Umbilical cord (tissue), 2 donors: ENCODE data around the gene SREBF1. TPM values are rescaled to one million over a fixed set of nuclear protein-coding genes. Genes with fewer than 3 reads are reported as not detected.
"Not testable (repeated sequence)": the region's sequence is repeated elsewhere in the genome, so short reads cannot be mapped to it uniquely, and the experiment has no call there.

Source experiments
- DNase-seq: peaks from one replicate; pipeline ENCODE4 v3.0.0-alpha.2; 2015; ENCODE audit warnings: low spot score
- total RNA-seq: library from RNA; depleted of rRNA; stranded (reverse); fragments of >200 nt; gene quantifications from one replicate; pipeline ENCODE4 v1.2.3, GENCODE V29; 2014; ENCODE audit warnings: low replicate concordance; ENCODE audit not compliant: insufficient read depth

SREBF1 gene
- total RNA-seq, 1 donor from 2014 or later: 62.6 TPM

GRCh38 chr17:17812211-17813054 is 24.4 kb downstream of the SREBF1 start:
- peak; percentile 66 for DNase-seq

- DNase-seq: peak; percentile 63
Observed at GRCh38 chr17:17811381-17812210, 25.2 kb downstream of the SREBF1 start.

GRCh38 chr17:17810895-17811248 is 25.9 kb downstream of the SREBF1 start:
- DNase-seq: no peak

DNA sequence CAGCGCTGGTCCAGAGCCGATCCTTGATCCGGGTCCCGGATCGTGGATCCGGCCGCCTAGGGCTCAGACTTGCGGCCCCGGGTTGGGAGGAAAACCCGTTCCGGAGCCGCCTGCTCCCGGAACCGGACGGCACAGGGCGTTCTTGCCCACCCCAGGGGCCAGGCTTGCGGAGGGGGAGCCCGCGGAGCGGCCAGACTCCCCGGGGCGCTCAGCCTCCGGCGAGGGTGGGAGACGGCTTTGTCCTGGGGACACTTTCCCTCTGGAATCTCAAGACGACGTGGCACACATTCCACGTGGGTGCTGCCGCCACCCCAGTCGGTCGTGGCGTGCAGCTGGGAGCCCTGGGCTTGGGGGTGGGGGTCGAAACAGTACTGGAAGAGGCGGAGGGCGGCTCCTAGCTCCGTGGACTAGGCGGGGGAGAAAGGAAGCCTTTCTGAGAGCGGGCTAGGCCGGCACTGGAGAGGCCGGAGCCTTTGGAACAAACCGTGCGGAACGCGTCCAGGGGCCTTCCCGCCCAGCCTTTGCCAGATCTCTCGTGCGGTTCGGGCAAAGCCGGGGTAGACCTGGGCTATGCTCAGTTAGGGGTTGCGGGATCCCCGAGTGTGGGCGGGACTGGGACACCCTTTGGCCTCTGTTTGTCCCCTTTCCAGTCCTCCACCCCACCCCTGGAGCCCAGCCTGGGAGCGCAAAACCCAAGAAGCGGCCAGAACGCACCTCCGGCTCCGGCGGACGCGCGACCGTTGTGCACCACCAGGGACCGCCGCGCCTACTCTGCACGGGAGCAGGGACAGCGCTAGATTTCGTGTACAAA is 26.5 kb downstream of the SREBF1 start:
- peak; percentile 76 for DNase-seq

DNA sequence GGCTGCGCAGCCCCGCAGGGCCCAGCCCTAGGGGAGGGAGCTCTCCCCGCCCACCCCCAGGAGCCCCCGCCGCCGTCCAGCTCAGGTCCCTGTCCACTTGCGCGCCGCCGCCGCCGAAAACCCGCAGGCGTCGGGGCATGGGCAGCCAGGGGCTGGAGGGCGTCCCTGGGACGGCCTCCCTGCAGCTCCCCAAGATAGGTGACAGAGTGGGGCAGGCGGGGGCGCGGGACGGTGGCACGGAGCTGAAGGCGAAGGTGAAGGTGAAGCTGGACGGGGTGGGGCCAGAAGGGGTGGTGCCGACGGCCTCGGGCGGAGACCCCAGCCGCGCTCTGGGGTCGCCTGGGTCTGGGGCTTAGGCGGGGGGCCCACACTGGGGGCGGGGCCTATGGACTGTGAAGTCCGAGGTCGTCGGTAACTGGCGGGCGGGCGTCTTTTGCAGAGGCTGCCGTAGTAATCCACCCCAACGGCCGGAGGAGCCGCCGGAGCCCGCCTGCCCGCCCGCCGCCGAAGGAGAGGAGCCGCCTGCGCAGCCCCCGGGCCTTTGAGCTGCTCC is 27.2 kb downstream of the SREBF1 start:
- no peak for DNase-seq

DNA sequence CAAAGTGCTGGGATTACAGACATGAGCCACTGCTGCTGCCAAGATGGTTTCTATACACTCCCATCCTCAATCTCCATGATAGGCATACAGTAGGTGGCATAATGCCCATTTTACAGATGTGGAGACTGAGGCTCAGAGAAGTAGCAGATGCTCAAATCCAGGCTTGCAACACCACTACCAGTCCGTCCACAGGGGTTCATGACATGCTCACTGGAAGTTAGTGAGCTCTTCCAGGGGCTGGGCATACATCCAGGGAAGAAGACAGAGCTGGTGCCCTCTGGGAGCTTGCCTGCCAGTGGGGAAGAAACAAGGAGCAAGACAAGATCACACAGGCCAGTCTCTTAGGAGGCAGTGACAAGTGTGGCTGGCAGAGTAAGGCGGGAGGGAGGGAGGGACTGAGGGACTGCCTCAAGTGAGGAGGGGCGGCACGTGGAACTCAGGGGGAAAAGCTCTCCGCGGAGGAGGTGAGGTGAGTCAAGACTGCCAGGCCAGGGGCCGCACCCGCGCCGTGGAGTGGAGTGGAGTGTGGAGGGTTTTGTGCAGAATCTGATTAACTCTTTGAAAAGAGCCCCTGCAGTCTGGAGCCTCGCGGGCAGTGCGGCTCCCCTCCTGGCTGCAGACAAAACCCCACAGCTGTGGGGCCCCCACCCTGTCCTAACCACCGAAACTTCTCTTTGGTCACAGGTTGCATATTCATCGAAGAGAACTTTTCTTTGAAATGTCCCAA is 27.9 kb downstream of the SREBF1 start:
- DNase-seq: peak; percentile 47

DNA sequence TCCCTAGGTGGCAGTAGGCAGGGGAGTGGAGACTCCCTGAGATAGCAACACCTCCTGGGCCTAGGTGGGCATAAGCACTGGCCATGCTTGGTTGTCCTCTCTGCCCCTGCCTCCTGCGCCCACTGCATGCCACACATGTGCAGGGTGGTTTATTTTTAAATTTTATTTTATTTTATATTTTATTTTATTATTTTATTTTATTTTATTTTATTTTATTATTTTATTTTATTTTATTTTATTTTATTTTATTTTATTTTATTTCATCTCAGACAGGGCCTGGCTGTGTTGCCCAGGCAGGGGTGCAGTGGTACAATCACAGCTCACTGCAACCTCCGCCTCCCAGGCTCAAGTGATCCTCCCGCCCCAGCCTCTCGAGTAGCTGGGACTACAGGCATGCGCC is 28.6 kb downstream of the SREBF1 start:
- not testable (repeated sequence) for DNase-seq

GRCh38 chr17:17807440-17807839 is 29.3 kb downstream of the SREBF1 start:
- no peak for DNase-seq

GRCh38 chr17:17806611-17807274 is 30.0 kb downstream of the SREBF1 start:
- no peak for DNase-seq

DNA sequence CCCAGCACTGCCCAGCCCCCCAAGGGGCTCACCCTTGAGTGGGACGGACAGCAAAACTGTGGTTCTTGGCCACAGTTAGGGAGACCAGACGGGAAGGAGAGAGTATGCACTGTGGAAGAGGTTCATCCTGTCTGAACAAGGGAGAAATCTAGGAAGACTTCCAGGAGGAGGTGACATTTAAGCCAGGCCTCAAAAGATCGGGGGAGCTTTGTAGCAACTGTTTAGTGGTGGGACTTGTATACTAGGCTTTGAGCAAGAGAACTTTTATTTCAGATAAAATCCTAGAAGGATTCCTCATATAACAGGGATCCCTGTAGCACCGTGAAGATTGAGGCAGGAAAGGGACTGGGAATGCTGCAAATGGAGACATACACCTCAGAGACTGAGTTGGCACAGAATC is 30.8 kb downstream of the SREBF1 start:
- no peak for DNase-seq

GRCh38 chr17:17805575-17805974 is 31.2 kb downstream of the SREBF1 start:
- no peak for DNase-seq

DNA sequence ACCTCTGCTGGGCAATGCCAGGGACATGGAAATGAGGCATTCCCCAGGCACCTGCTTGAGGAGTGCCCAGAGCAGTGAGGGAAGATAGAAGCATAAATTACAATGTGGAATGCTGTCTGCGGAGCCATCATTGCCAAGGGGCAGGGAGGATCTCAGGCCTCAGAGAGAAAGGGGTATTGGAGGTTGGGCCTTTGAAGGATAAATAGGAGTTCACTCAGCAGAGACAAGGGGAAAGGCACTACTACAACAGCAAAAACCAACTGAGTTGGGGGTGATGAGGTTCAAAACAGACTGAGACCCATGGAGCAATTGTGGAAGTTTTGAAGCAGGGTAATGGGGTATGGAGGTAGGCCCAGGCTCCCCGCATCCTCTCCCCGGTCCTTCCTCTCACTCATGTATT is 32.8 kb downstream of the SREBF1 start:
- no peak for DNase-seq

DNA sequence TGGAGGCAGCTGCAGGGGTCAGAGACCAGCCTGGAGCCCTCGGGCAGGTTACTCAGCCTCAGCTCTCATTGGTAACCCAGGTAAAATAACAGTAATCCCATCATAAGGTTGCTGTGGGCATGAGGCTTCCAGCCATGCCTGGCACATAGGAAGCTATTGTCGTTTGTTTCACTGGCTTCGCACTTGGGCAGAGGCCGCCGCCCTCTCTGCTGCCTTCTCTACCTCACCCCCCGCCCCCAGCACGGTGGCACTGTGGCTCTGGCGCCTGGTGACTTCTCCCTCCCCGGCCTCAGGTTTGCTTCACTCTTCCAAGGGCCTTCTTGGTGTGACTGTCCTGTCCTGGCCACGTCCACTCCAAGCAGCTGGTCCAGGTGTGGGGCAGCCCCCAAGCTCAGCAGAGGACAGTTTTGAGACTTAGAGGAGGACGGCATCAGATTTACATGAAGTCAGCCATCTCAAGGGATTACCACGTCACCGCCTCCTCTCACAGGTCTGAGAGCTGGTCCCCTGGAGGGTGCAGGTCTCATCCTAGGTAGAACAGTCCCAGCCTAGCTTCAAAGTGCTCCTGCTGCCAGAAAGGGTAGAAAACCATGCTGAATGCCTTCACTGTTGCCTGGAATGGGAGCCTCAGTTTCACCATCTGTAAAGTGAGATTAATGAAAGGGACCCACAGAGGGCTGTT is 34.8 kb downstream of the SREBF1 start:
- DNase-seq: no peak

DNA sequence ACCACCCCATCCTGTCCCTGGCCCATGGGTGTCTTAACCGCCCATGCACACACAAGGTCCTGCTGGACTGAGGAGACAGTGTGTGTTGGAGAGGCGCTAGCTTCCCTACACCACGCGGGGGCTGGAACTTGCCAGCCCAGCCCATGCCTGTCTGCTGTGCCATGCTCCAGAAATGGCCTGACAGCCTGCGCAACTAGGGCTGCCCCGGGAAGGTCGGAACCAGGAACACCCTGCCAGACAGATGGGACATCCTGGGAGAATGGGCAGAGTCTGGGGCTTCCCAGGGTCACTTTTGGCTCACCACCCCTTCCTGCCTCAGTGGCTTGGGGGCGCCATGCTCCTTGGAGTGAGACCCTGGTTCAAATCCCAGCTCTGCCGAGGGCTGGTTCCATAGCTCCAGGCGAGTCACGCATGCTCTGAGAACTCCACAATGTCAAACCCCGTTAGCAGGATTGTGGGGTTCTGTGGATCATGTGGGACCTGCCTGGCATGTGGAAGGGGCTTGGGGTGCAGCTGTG is 36.2 kb downstream of the SREBF1 start:
- no peak for DNase-seq

GRCh38 chr17:17798573-17799255 is 38.1 kb downstream of the SREBF1 start:
- no peak for DNase-seq

- DNase-seq: no peak
Observed at GRCh38 chr17:17798010-17798556, 38.7 kb downstream of the SREBF1 start.

DNA sequence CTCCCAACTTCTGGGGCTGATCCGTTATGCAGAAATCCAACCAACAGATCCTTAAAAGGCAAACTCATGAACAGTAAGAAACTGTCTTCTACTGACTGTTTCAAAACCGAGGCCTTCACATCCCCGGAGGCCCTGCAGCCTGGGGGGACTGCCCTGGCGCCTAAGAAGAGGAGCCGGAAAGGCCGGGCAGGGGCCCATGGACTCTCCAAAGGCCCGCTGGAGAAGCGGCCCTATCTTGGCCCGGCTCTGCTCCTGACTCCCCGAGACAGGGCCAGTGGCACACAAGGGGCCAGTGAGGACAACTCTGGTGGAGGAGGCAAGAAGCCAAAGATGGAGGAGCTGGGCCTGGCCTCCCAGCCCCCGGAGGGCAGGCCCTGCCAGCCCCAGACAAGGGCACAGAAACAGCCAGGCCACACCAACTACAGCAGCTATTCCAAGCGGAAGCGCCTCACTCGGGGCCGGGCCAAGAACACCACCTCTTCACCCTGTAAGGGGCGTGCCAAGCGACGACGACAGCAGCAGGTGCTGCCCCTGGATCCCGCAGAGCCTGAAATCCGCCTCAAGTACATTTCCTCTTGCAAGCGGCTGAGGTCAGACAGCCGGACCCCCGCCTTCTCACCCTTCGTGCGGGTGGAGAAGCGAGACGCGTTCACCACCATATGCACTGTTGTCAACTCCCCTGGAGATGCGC is 39.5 kb downstream of the SREBF1 start:
- DNase-seq: no peak

GRCh38 chr17:17796787-17797061 is 40.1 kb downstream of the SREBF1 start:
- no peak for DNase-seq
